Heart left ventricle (tissue), 16 donors: ENCODE measurements around the gene DYNC2LI1. TPM values are rescaled to one million over a fixed set of nuclear protein-coding genes. Genes with fewer than 3 reads are reported as not detected.

Source experiments
- ATAC-seq, 4 donors: fragments of 200-7000 bp; cut with Tn5 transposase; one replicate each; pipeline ENCODE4 v1.9.1; 2020 to 2022; ENCODE audit warnings: moderate library complexity in 4 of 4, mild to moderate bottlenecking in 3 of 4, moderate number of reproducible peaks in 1 of 4
- DNase-seq, 5 donors: peaks; one replicate each; pipeline ENCODE4 v3.0.0-alpha.2; 2020
- H3K27ac ChIP-seq, 12 donors: fragments of 200-600 bp; sonication (generic) in 4 of 12; one replicate each; pipeline versions ENCODE4 v1.5.0 to v1.8.0; 2016 to 2022; ENCODE audit warnings: mild to moderate bottlenecking in 2 of 12
- H3K27me3 ChIP-seq, 9 donors: fragments of 200-600 bp; sonication (generic) in 2 of 9; one replicate each; pipeline versions ENCODE4 v1.5.1 to v1.8.0; 2016 to 2022; ENCODE audit warnings: mild to moderate bottlenecking in 3 of 9
- H3K36me3 ChIP-seq, 9 donors: fragments of 200-600 bp; sonication (generic) in 2 of 9; one replicate each; pipeline versions ENCODE4 v1.5.0 to v1.8.0; 2018 to 2022; ENCODE audit warnings: mild to moderate bottlenecking in 2 of 9
- H3K4me1 ChIP-seq, 12 donors: fragments of 200-600 bp; sonication (generic) in 4 of 12; one replicate each; pipeline versions ENCODE4 v1.5.0 to v1.8.0; 2016 to 2022; ENCODE audit warnings: mild to moderate bottlenecking in 3 of 12
- H3K4me3 ChIP-seq, 12 donors: fragments of 200-600 bp; sonication (generic) in 4 of 12; one replicate each; pipeline versions ENCODE4 v1.5.0 to v1.8.0; 2017 to 2022; ENCODE audit warnings: mild to moderate bottlenecking in 9 of 12, moderate library complexity in 4 of 12
- H3K9me3 ChIP-seq, 12 donors: fragments of 200-600 bp; sonication (generic) in 4 of 12; one replicate each; pipeline versions ENCODE4 v1.5.0 to v1.8.0; 2016 to 2022; ENCODE audit warnings: mild to moderate bottlenecking in 1 of 12
- CTCF ChIP-seq, 12 donors: fragments of 200-600 bp; sonication (generic) in 4 of 12; IDR thresholded peaks; one replicate each; pipeline versions ENCODE4 v1.5.0 to v1.8.0; 2018 to 2022; ENCODE audit warnings: antibody characterized with exemption in 12 of 12, mild to moderate bottlenecking in 5 of 12
- POLR2A ChIP-seq, 2 donors: fragments of 450-650 bp; IDR thresholded peaks; one replicate each; pipeline ENCODE4 v1.6.1; 2017; ENCODE audit warnings: antibody characterized with exemption in 2 of 2, mild to moderate bottlenecking in 2 of 2, moderate library complexity in 2 of 2
- WGBS, 4 donors: extraction: QIAGEN DNeasy Blood & Tissue Kit in 2 of 4; methylation state at CpG; one replicate each; pipeline versions ENCODE4 v1.1.5 to v1.1.7; 2013 to 2018; 5-methylcytosine and 5-hydroxymethylcytosine counted together
- intact Hi-C, 10 donors: fragments of 100-400 bp; cut with DNase I; formaldehyde crosslinking; loops; one replicate each; pipeline versions ENCODE4 v1.11.1 to v1.14.2; 2022
- polyA plus RNA-seq, 2 donors: library from polyadenylated mRNA; stranded (reverse); fragments of 200-250 nt; gene quantifications; one replicate each; pipeline ENCODE4 v1.2.3, GENCODE V29; 2013
- total RNA-seq, 9 donors: library from RNA; depleted of rRNA in 2 of 9; stranded (reverse); fragments of >200 nt in 2 of 9; fragmentation: NEBNext Ultra II Directional in 3 of 9; extraction: Animal tissue kit (Norgen Biotek cat#: 25700) in 3 of 9; gene quantifications; one replicate each; pipeline versions ENCODE4 v1.1.0 to v1.2.4, GENCODE V29; 2016 to 2023
- donor health status: ischemic (EF 13 %, LVEDD 7.1; RV severe dilation, severe dysfunction).
- donor health status: healthy with polysubstance abuse.
- donor health status: DM: no; HTN: yes; CAD: no.
- donor health status: DM: no; HTN: no; CAD: no.
- donor health status: ischemic (EF 25% LVEDD 6.9; RV normal size, moderate dysfunction).
- donor health status: ischemic (EF 25% LVEDD 5.7; RV mildly dilated, moderate dysfunction).
- donor health status: healthy.
- donor health status: DM: yes; HTN: yes; CAD: no.
- donor health status: ischemic (EF 35%, LVEDD 5.7; RV mildly dilated, moderate dysfunction).
- donor health status: nonischemic (EF 11% LVEDD 7.7; RV severe dilation, severe dysfunction).
- donor health status: DM: yes; HTN: yes; CAD: no.
- donor health status: PGD.
- donor health status: ischemic (EF 29% LVEDD 5.4; RV normal size, mild dysfunction).
- donor health status: nonischemic (EF 23%, LVEDD 6.1; RV moderate dilation, normal function).

The DYNC2LI1 gene
- total and polyA plus RNA-seq, 11 donors = 4.8 to 17.8 (median 9.6) TPM

DNA sequence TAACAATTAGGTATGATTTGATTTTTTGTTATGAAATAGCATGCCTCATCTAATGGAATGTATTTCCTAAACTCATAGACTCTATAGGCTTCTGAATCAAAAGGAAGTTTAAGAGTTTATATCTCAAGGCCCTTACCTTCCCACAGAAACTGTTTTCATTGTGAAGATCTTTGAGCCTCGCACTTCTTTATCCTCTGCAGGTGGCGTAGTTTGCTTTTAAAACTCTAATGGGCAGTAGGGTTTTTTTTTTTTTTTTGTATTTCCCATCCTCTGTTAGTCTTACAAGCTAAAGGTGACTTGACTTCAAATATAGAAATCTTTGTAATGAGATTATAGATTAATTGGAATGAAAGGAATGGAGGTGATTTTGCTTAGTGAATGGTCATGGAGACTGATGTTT, 28.3 kb downstream of the DYNC2LI1 start:
- Histone ChIP-seq H3K4me3 (no peak overlapping the region), H3K9me3 (no peaks in the 10 kb centered on the region), H3K36me3 (peaks cover 0 to 59% (median 12%) of the 10 kb centered on the region in 9 donors), H3K27ac (no peak overlapping the region), H3K4me1 (no peaks in the 10 kb centered on the region), H3K27me3 (no peaks in the 10 kb centered on the region)
- no peak for ATAC-seq
- intact Hi-C loops = no loop called here
- DNase-seq = no peak
- no peak for TF ChIP-seq POLR2A (IDR thresholded peaks at IDR 0.05)
- no peak for TF ChIP-seq CTCF (IDR thresholded peaks at IDR 0.05)
- 94 to 98% (median 98%) methylated on average over 2 of the region's 2 CpGs for WGBS, 4 donors

- no peak overlapping the region for H3K4me3 ChIP-seq
- H3K9me3 ChIP-seq = no peaks in the 10 kb centered on the region
- DNase-seq (no peak), ATAC-seq (no peak)
- H3K36me3 ChIP-seq = peaks cover 0 to 60% (median 12%) of the 10 kb centered on the region in 9 donors
- TF ChIP-seq CTCF (IDR thresholded peaks at IDR 0.05) (no peak), POLR2A (IDR thresholded peaks at IDR 0.05) (no peak)
- no peak overlapping the region for H3K27ac ChIP-seq
- WGBS, 4 donors = 77 to 89% (median 82%) methylated on average over 1 of the region's 1 CpG
- H3K4me1 ChIP-seq = no peaks in the 10 kb centered on the region
- no peaks in the 10 kb centered on the region for H3K27me3 ChIP-seq
- intact Hi-C loops = no loop called here
Measured at GRCh38 chr2:43803113-43803512, 29.3 kb downstream of the DYNC2LI1 start.

DNA sequence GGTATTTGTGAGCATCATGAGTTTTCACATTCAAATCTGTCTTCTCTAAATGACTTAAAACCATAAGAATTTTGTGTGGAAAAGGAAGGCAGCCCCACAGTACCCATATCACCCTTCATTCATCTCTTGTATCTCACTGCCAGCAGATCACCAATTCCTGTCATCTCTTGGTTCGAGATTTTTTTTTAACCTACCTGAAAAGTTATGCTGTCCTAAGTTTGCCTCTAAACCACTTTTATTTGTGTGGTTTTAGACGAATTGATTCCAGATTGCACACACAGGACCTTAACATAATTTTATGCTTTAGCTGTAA, 32.8 kb downstream of the DYNC2LI1 start:
- H3K36me3 ChIP-seq = peaks cover 0 to 93% (median 22%) of the 10 kb centered on the region in 9 donors
- DNase-seq = no peak
- H3K9me3 ChIP-seq = no peaks in the 10 kb centered on the region
- intact Hi-C loops = no loop called here
- H3K4me3 ChIP-seq = no peak overlapping the region
- TF ChIP-seq CTCF (IDR thresholded peaks at IDR 0.05) = no peak
- no peak for TF ChIP-seq POLR2A (IDR thresholded peaks at IDR 0.05)
- WGBS, 4 donors = 83 to 93% (median 90%) methylated on average over 2 of the region's 2 CpGs
- H3K4me1 ChIP-seq = no peaks in the 10 kb centered on the region
- ATAC-seq = no peak
- no peak overlapping the region for H3K27ac ChIP-seq
- no peaks in the 10 kb centered on the region for H3K27me3 ChIP-seq

- ATAC-seq = no peak
- no peak overlapping the region for H3K27ac ChIP-seq
- intact Hi-C loops = no loop called here
- H3K9me3 ChIP-seq = no peaks in the 10 kb centered on the region
- H3K36me3 ChIP-seq = peaks cover 0 to 76% (median 16%) of the 10 kb centered on the region in 9 donors
- DNase-seq = no peak
- WGBS, 4 donors = 64 to 80% (median 74%) methylated on average over 2 of the region's 2 CpGs
- TF ChIP-seq CTCF (IDR thresholded peaks at IDR 0.05) = no peak
- TF ChIP-seq POLR2A (IDR thresholded peaks at IDR 0.05) = no peak
- no peaks in the 10 kb centered on the region for H3K4me1 ChIP-seq
- no peak overlapping the region for H3K4me3 ChIP-seq
- no peaks in the 10 kb centered on the region for H3K27me3 ChIP-seq
Measured at GRCh38 chr2:43810452-43810851, 36.6 kb downstream of the DYNC2LI1 start.
